NCI-H2196 treated with DMSO at 0.1 percent for 48 hours (cell line): ENCODE results near the gene ZNRF2.
"Not testable (repeated sequence)": the region's sequence is repeated elsewhere in the genome, so short reads cannot be mapped to it uniquely, and the experiment has no call there.

Source experiments
- DNase-seq: peaks from one replicate; lab custom pipeline; 2025; ENCODE audit not compliant: unreplicated experiment; lab: John Stamatoyannopoulos, UW

The ZNRF2 gene

DNA sequence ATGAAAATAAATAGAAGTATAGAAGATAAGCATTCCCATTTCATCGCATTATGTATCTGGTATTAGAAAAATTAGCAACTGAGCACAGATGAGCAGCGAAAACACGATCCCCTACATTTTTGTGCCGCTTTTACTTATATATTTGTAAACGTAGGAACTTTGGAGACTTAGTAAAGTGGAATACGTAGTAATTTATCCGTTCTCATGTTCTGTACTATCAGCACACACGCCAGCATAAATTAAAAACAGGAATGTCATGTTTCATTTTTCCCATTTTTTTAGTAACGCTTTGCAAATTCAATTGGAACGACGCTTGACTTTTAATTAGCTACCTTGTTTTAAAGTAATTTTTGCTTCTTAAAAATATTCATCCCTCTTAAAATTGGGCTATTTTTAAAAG lies 2.4 kb downstream of the ZNRF2 start:
- DNase-seq = no peak

GRCh38 chr7:30287625-30288024 lies 3.2 kb downstream of the ZNRF2 start:
- not testable (repeated sequence) for DNase-seq

DNA sequence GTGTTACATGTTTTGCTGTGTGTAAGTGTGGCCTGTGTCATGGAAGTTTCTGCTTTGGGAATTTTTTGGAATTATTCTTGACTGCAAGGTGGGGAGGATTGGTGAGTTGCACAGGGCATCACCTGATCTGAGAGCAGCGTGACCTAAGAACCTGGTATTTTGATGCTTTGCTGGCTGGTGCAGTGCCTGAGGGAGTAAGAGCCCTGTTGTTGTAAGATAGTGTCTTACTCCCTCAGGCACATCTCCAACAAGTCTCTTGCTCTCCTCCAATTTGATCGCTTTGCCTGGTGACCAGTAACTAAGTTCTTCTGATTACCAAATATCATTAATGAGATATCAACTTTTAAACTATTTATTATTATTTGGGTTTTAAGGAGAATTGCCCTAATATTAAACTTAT lies 5.2 kb downstream of the ZNRF2 start:
- not testable (repeated sequence) for DNase-seq

DNA sequence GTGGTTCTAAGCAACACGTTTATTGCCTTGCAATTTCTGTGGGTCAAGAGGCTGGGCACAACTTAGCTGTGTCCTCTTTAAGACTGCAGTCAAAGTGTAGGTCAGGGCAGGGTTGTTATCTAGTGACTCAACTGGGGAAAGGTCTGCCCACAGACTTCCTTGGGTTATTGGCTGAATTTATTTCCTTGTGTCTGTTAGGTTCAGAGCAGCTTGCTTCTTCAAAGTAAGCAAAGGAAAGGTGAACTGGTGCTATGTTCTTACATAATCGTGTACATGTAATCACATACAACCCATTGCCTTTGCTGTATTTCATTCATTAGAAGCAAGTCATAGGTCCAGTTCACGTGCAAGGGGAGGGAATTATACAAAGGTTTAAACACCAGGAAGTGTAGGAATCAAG lies 5.9 kb downstream of the ZNRF2 start:
- not testable (repeated sequence) for DNase-seq

- DNase-seq = not testable (repeated sequence)
Observed at GRCh38 chr7:30292416-30293038, 8.1 kb downstream of the ZNRF2 start.

GRCh38 chr7:30296304-30296703 lies 11.9 kb downstream of the ZNRF2 start:
- not testable (repeated sequence) for DNase-seq

GRCh38 chr7:30297499-30297898 lies 13.1 kb downstream of the ZNRF2 start:
- not testable (repeated sequence) for DNase-seq

DNA sequence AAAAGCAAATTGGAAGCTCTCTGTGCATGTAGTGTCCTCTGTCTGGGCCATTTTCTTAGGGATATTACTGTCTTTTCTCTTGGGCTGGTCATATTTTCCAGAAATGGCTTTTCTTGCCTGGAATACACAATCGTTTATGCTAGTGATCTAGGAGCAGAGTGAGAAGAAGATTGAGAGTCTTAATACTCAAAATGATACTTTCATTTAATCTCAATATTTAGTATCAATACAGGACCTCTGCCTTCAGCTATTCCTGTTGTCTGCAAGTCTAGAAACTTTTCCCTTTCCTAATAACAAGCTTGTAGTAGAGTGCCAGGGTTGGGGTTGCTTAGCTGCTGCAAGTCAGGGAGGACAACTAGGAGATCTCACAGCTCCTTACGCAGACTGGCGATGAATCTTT lies 14.0 kb downstream of the ZNRF2 start:
- not testable (repeated sequence) for DNase-seq

DNA sequence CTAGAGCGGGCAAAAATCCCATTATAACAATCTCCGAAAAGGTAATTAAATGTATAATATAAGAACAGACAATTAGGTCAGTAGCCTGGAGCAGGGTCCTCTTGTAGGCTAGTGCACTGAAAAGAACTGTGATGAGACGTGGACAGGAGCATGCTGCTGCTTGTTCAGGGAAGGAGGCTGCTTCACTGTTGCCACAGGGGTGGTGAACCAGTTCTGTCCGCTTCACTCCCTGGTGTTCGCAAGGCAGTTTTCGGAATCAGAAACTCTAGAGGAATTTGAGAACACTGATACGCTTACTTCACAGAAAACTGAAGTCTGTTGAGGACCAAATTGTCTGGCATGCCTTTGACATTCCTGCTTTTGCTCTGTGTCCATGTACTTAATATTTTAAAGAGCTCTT lies 17.4 kb downstream of the ZNRF2 start:
- DNase-seq = no peak

DNA sequence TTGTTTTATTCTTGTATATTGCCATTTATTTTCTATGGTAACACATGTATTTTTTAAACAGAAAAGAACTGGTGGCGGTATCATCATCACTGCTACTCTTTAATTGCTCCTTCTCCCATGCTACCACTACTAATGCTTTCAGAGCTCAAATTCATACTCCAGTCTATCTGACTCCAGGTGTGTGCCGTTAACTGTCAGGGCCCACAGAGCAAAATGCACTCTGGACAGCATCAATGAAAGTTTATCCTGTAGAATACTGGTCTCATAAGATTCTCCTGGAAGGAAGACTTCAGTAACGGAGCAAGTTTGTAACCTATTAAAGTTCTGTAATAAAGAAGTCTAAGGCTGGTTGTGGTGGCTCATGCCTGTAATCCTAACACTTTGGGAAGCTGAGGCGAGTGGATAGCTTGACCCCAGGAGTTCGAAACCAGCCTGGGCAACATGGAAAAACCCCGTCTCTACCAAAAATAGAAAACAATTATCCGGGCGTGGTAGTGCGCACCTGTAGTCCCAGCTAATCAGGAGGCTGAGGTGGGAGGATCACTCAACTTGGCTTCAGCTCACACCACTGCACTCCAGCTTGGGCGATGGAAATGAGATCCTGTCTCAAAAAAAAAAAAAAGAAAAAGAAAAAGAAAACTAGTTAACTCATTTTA lies 18.4 kb downstream of the ZNRF2 start:
- no peak for DNase-seq

DNA sequence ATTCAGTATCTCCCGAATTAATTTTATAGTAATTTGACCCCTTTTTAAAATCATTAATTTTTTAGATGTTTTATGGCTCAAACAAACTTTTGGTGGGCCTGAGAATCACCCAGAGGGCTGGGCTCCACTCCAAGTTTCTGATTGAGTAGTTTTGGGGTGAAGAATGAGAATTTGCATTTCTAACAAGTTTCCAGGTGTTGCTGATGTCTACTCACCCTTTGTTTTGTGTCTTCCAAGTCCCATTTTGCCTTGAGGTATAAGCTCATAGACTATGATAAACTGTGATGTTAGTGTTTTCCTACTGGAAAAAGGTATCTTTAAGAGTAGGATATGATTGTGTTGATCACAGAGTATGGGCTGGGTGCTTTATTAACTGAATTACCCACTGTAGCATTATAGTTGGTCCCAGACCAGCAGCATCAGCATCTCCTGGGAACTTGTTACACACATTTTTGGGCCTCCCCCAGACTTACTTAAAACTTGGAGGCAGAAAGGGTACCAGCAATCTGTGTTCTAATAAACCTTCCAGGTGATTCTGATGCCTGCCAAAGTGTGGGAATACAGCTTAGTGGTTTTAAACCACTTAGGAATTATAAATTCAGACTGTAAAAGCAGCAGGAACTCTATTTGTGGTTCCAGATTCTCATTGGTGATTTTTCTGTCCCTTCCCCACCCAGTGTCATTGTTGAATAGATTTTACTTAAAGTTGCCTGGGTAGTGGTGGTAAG lies 19.1 kb downstream of the ZNRF2 start:
- no peak for DNase-seq

DNA sequence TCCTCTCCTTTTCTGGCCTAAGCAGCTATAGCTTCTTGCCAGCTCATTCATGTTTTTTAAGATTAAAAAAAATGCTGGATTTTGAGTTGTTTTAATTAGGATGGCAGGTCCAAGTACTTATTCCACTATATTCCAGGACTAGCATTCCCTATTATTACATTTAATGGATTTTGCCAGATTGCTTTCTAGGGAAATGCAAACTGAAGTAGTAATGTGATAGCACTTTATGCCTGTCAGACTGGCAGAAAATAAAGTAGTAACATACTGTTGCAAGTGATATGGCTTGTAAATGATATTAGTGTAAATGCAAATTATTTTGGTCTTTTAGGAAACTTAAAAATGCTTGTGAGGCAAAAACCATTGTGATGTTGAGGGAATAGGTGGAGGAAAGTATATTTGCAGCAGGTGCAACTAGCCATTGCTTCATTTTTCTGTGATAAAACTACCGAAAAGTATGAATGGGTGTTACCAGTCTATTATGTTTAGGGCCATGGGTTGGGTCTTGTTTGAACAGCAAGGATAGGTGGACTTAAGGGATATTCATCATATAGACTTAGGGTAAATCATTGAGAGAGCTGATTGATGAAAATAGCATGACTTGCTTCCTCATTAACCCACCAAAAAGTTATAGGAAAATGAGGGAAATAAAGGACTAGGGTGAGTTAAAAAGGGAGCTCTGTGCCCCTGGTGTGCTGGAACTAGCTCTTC lies 19.9 kb downstream of the ZNRF2 start:
- DNase-seq = no peak

GRCh38 chr7:30306976-30307375 lies 22.6 kb downstream of the ZNRF2 start:
- DNase-seq = no peak

GRCh38 chr7:30308389-30308788 lies 24.0 kb downstream of the ZNRF2 start:
- DNase-seq = no peak

- DNase-seq = no peak
Observed at GRCh38 chr7:30309302-30309701, 24.9 kb downstream of the ZNRF2 start.

DNA sequence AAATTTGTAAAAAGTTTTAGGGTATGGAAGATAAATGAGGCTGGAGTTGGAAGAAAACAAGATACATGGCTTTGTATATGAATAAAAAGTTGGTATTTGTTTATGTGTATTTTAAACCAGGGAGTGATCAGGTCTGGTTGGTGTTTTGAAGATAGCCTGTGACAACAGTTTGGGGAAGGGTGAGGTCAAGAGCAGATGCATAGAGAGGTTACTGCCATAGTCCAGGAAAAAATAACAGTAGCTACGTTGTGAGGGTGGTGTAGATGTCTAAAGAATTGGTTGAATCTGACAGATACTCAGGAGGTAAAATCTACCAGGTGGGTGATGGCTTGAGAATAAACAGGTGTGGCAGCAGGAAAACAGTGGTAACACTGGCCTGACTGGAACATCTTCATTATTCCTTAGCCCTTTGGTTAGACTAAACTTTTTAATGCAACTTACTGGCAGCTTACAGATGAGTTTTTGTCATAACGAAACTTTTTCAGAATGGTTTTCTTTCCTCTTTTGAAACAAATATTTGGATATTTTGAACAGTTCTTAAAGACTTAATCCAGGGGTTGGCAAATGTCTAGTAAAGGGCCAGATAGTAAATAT lies 25.5 kb downstream of the ZNRF2 start:
- no peak for DNase-seq

GRCh38 chr7:30310674-30311362 lies 26.4 kb downstream of the ZNRF2 start:
- no peak for DNase-seq

DNA sequence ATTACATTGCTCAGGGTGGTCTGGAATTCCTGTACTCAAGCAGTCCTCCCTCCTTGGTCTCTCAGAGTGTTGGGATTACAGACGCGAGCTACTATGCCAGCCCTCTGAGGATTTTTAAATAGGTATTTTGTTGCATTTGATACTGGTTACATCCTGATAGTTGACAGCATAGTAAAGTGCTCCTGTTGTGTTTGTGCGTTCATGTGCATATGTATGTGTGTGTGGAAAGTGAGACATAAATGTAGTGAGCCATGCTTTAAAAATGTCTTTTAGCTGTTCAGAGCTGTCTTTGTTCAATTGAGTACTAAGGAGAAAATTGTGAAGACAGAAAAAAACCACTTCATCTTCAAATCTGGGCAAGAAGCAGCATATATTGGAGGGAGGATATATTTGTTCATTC lies 27.8 kb downstream of the ZNRF2 start:
- DNase-seq = no peak

DNA sequence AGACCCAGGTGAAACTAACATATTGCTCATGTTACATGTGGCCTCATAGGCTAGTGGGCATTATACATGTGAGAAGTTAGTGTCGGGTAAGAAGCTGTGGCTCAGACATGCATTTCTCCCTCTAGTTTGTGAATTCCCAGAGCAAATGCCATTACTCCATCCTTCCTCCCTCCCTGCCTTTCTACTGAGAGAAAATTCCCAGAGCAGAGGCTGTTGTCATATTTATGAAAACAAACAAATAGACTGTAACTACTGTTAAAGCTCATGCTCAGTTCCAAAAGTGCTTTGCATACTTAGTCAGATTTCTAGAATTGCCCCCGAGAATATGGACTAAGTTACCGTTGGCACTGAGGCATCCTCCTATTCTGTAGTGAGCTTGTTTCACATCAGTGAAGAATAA lies 29.0 kb downstream of the ZNRF2 start:
- DNase-seq = no peak

DNA sequence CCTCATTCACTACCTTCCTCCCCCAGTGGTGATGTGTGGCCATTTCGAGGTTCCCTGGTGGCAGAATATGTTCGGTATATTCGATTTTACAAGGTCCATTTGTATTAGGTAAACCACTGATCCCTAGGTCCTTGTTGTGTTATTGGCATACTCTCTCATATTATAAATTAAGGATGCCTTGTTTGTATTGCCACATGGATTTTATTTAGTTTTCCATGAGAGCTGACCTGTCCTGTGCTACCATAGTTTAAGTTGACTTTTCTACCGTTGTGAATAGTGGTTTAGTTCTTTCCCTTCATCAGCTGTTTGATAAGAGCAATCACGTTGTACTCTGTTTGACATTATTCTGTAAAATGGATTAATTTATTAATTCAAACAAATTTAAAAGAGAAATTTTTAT lies 29.4 kb downstream of the ZNRF2 start:
- no peak for DNase-seq

DNA sequence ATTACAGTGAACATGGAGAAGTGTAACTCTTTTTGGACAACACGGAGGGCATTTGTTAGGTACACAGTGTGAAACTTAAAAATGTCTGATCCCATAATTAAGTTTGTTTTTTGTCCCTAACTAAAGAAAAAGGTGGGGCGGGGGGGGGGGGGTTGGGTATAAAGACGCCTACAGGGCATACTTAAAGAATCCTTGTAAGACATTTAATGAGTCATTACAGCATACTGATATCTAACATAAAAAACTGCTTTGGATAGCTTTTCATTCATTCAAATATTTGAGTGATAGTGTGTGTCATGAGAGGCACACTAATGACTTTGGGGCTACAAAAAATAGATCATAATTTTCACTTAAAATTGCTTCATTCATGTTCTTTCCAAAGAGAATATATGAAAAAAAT lies 31.2 kb downstream of the ZNRF2 start:
- DNase-seq = no peak
